Esophagus muscularis mucosa (tissue), 3 donors: ENCODE measurements around the gene DROSHA.

Source experiments
- CTCF ChIP-seq, 3 experiments: fragments of 200-600 bp in 2 of 3; fragments of 450-650 bp in 1 of 3; sonication (generic) in 2 of 3; IDR thresholded peaks; one replicate each; pipeline ENCODE4 v1.5.1; 2017 to 2019; ENCODE audit warnings: antibody characterized with exemption in 3 of 3, mild to moderate bottlenecking in 2 of 3, moderate library complexity in 1 of 3
- POLR2A ChIP-seq: fragments of 450-650 bp; IDR thresholded peaks from one replicate; pipeline ENCODE4 v1.6.1; 2017; ENCODE audit warnings: antibody characterized with exemption, moderate library complexity, mild to moderate bottlenecking, low read depth
- POLR2AphosphoS5 ChIP-seq, 2 donors: sonication (generic); formaldehyde crosslinking; IDR thresholded peaks; one replicate each; pipeline ENCODE4 v1.6.1; 2017; ENCODE audit warnings: antibody characterized with exemption in 2 of 2

GRCh38 chr5:31433229-31433628 lies 98.7 kb downstream of the DROSHA start:
- TF ChIP-seq CTCF (IDR thresholded peaks at IDR 0.05) (no peak), POLR2A (no peak), POLR2AphosphoS5 (IDR thresholded peaks at IDR 0.05) (no peak)
